Colonic mucosa (tissue), 4 donors: ENCODE data around the gene SCN10A. TPM values are rescaled to one million over a fixed set of nuclear protein-coding genes. Genes with fewer than 3 reads are reported as not detected.

Experiments
- DNase-seq: peaks from one replicate; pipeline ENCODE4 v3.0.0-alpha.2; 2020
- H3K27ac ChIP-seq: fragments of 200-600 bp; one replicate; pipeline ENCODE4 v1.8.0; 2021
- H3K27me3 ChIP-seq: fragments of 200-600 bp; one replicate; pipeline ENCODE4 v1.8.0; 2021
- H3K36me3 ChIP-seq: fragments of 200-600 bp; one replicate; pipeline ENCODE4 v1.8.0; 2021
- H3K4me1 ChIP-seq: fragments of 200-600 bp; one replicate; pipeline ENCODE4 v1.8.0; 2021; ENCODE audit warnings: mild to moderate bottlenecking
- H3K4me3 ChIP-seq: fragments of 200-600 bp; one replicate; pipeline ENCODE4 v1.8.0; 2021
- H3K9ac ChIP-seq, 2 donors: one replicate each; pipeline ENCODE4 v1.7.0; 2013; ENCODE audit warnings: control low read depth in 2 of 2, low read depth in 2 of 2, low read length in 2 of 2
- H3K9me3 ChIP-seq: fragments of 200-600 bp; one replicate; pipeline ENCODE4 v1.8.0; 2021
- CTCF ChIP-seq: fragments of 200-600 bp; IDR thresholded peaks from one replicate; pipeline ENCODE4 v1.8.0; 2022; ENCODE audit warnings: antibody characterized with exemption, mild to moderate bottlenecking
- intact Hi-C: fragments of 100-400 bp; cut with DNase I; formaldehyde crosslinking; loops from one replicate; pipeline ENCODE4 v1.14.1; 2022
- total RNA-seq, 2 donors: library from RNA; stranded (reverse); fragmentation: NEBNext Ultra II Directional in 1 of 2; extraction: Animal tissue kit (Norgen Biotek cat#: 25700) in 1 of 2; gene quantifications; one replicate each; pipeline ENCODE4 v1.2.1, GENCODE V29; 2021
- donor health status: healthy.
- donor health status: DM: no; HTN: no; CAD: no.
- donor health status: DM: no; HTN: no; CAD: no.

Gene SCN10A
- total RNA-seq, 2 donors from 2014 or later = not detected

GRCh38 chr3:38811822-38812221 lies 4.2 kb downstream of the SCN10A start:
- Histone ChIP-seq H3K4me3 (no peak overlapping the region), H3K36me3 (no peaks in the 10 kb centered on the region), H3K27ac (no peak overlapping the region), H3K9ac (no peak overlapping the region), H3K27me3 (no peaks in the 10 kb centered on the region), H3K4me1 (no peaks in the 10 kb centered on the region), H3K9me3 (no peaks in the 10 kb centered on the region)
- no peak for TF ChIP-seq CTCF
- DNase-seq = no peak
- intact Hi-C loops = no loop called here

GRCh38 chr3:38805765-38806386 lies 10.1 kb downstream of the SCN10A start:
- Histone ChIP-seq H3K36me3 (no peaks in the 10 kb centered on the region), H3K27ac (no peak overlapping the region), H3K27me3 (no peaks in the 10 kb centered on the region), H3K9ac (no peak overlapping the region), H3K4me1 (no peaks in the 10 kb centered on the region), H3K4me3 (no peak overlapping the region), H3K9me3 (no peaks in the 10 kb centered on the region)
- intact Hi-C loops = no loop called here
- no peak for TF ChIP-seq CTCF
- DNase-seq = peak; percentile 46

GRCh38 chr3:38805004-38805403 lies 11.0 kb downstream of the SCN10A start:
- no peak for DNase-seq
- Histone ChIP-seq H3K4me1 (no peaks in the 10 kb centered on the region), H3K9me3 (no peaks in the 10 kb centered on the region), H3K9ac (no peak overlapping the region), H3K27ac (no peak overlapping the region), H3K27me3 (no peaks in the 10 kb centered on the region), H3K36me3 (no peaks in the 10 kb centered on the region), H3K4me3 (no peak overlapping the region)
- intact Hi-C loops = no loop called here
- TF ChIP-seq CTCF = no peak

- Histone ChIP-seq H3K27ac (no peak overlapping the region), H3K4me3 (no peak overlapping the region), H3K9me3 (no peaks in the 10 kb centered on the region), H3K27me3 (no peaks in the 10 kb centered on the region), H3K36me3 (no peaks in the 10 kb centered on the region), H3K9ac (no peak overlapping the region), H3K4me1 (no peaks in the 10 kb centered on the region)
- no peak for DNase-seq
- intact Hi-C loops = no loop called here
- TF ChIP-seq CTCF = no peak
Observed at GRCh38 chr3:38800511-38800910, 15.5 kb downstream of the SCN10A start.

- Histone ChIP-seq H3K9me3 (no peaks in the 10 kb centered on the region), H3K4me1 (no peaks in the 10 kb centered on the region), H3K9ac (no peak overlapping the region), H3K27me3 (no peaks in the 10 kb centered on the region), H3K27ac (no peak overlapping the region), H3K36me3 (no peaks in the 10 kb centered on the region), H3K4me3 (no peak overlapping the region)
- intact Hi-C loops = no loop called here
- no peak for DNase-seq
- TF ChIP-seq CTCF = no peak
Observed at GRCh38 chr3:38793721-38794120, 22.3 kb downstream of the SCN10A start.
